Gastrocnemius medialis (tissue), 4 donors: ENCODE data around the gene GRIK4. TPM values are rescaled to one million over a fixed set of nuclear protein-coding genes. Genes with fewer than 3 reads are reported as not detected.

Experiments used
- ATAC-seq, 2 donors: fragments of 150-250 bp; one replicate each; pipeline ENCODE4 v1.9.1; 2016
- DNase-seq, 2 donors: peaks; one replicate each; pipeline ENCODE4 v3.0.0-alpha.2; 2019
- H3K27ac ChIP-seq, 4 donors: fragments of 200-600 bp; sonication (generic); 1 replicate in 1 of 4; 2 replicates in 3 of 4; pipeline ENCODE4 v1.5.1; 2016 to 2018; ENCODE audit warnings: mild to moderate bottlenecking in 2 of 4, moderate library complexity in 1 of 4
- H3K27me3 ChIP-seq, 3 donors: fragments of 200-600 bp; sonication (generic) in 2 of 3; 1 replicate in 1 of 3; 2 replicates in 2 of 3; pipeline versions ENCODE4 v1.5.1 to v1.6.0; 2016 to 2019; ENCODE audit warnings: mild to moderate bottlenecking in 1 of 3, moderate library complexity in 1 of 3
- H3K36me3 ChIP-seq, 2 donors: fragments of 200-600 bp; sonication (generic) in 1 of 2; one replicate each; pipeline ENCODE4 v1.5.1; 2017 to 2018
- H3K4me1 ChIP-seq, 2 donors: fragments of 200-600 bp; sonication (generic) in 1 of 2; one replicate each; pipeline ENCODE4 v1.5.1; 2016 to 2017; ENCODE audit warnings: mild to moderate bottlenecking in 2 of 2
- H3K4me3 ChIP-seq, 4 donors: fragments of 200-600 bp; sonication (generic) in 3 of 4; 1 replicate in 1 of 4; 2 replicates in 3 of 4; pipeline ENCODE4 v1.5.1; 2016 to 2019; ENCODE audit warnings: mild to moderate bottlenecking in 2 of 4
- H3K9me3 ChIP-seq, 3 donors: fragments of 200-600 bp; sonication (generic) in 2 of 3; 1 replicate in 1 of 3; 2 replicates in 2 of 3; pipeline ENCODE4 v1.5.1; 2016 to 2019
- POLR2A ChIP-seq, 2 donors: fragments of 450-650 bp; IDR thresholded peaks; one replicate each; pipeline ENCODE4 v1.6.1; 2017; ENCODE audit warnings: antibody characterized with exemption in 2 of 2, mild to moderate bottlenecking in 2 of 2, moderate library complexity in 2 of 2
- in situ Hi-C, 4 donors: fragments of 200-750 bp; cut with MboI; loops; one replicate each; pipeline versions ENCODE4 v1.15.0 to v1.8.0; 2017; ENCODE audit warnings: low sequenced_read_pairs in 4 of 4
- intact Hi-C: fragments of 100-400 bp; cut with DNase I; formaldehyde crosslinking; loops from one replicate; pipeline ENCODE4 v1.15.1; 2023; ENCODE audit warnings: low total_unique reads
- total RNA-seq, 4 donors: library from RNA; depleted of rRNA; stranded (reverse); fragments of >200 nt; gene quantifications; one replicate each; pipeline versions ENCODE4 v1.1.0 to v1.2.3, GENCODE V29; 2016
- TF ChIP-seq, protein P1 (sequence below), 5 experiments: fragments of 450-650 bp in 3 of 5; fragments of 200-600 bp in 2 of 5; sonication (generic) in 2 of 5; IDR thresholded peaks in 4 of 5; conservative IDR thresholded peaks in 1 of 5; 1 replicate in 4 of 5; 2 replicates in 1 of 5; pipeline ENCODE4 v1.5.1; 2016 to 2019; ENCODE audit warnings: antibody characterized with exemption in 5 of 5, mild to moderate bottlenecking in 3 of 5, moderate library complexity in 3 of 5

GRIK4 gene
- total RNA-seq, 4 donors from 2014 or later, result 0.42 TPM; not detected in 3

DNA sequence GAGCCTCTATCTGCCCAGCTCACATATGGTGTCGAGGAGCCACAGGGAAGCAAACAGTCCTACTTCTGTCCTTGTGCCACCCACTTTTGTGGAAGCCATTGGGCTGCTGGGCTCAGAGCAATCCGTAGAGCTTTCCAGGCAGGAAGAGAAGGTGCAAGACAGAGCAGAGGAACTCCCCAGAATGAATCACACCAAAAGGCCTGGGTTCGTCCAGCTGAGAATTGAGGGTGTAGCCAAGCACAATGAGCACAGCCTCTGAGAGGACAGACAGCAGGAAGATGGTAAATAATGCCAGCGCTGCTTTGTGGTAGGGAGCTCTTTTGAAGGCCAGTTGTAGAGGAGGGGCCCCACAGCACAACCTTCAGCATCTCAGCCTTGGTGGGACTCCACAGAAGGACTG is 237.8 kb downstream of the GRIK4 start:
- Histone ChIP-seq H3K4me1 (no peaks in the 10 kb centered on the region), H3K9me3 (no peaks in the 10 kb centered on the region), H3K27ac (no peak overlapping the region), H3K27me3 (peaks cover 0 to 7% (median 0%) of the 10 kb centered on the region in 3 donors), H3K4me3 (no peak overlapping the region), H3K36me3 (no peaks in the 10 kb centered on the region)
- no peak for ATAC-seq
- intact Hi-C loops (no loop called here), in situ Hi-C loops (no loop called here)
- TF ChIP-seq POLR2A (IDR thresholded peaks at IDR 0.05), result no peak
- TF ChIP-seq, protein P1, sequence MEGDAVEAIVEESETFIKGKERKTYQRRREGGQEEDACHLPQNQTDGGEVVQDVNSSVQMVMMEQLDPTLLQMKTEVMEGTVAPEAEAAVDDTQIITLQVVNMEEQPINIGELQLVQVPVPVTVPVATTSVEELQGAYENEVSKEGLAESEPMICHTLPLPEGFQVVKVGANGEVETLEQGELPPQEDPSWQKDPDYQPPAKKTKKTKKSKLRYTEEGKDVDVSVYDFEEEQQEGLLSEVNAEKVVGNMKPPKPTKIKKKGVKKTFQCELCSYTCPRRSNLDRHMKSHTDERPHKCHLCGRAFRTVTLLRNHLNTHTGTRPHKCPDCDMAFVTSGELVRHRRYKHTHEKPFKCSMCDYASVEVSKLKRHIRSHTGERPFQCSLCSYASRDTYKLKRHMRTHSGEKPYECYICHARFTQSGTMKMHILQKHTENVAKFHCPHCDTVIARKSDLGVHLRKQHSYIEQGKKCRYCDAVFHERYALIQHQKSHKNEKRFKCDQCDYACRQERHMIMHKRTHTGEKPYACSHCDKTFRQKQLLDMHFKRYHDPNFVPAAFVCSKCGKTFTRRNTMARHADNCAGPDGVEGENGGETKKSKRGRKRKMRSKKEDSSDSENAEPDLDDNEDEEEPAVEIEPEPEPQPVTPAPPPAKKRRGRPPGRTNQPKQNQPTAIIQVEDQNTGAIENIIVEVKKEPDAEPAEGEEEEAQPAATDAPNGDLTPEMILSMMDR (IDR thresholded peaks at IDR 0.05 in 4 of 5, conservative IDR thresholded peaks at IDR 0.05 in 1 of 5), result no peak
- DNase-seq, result no peak

DNA sequence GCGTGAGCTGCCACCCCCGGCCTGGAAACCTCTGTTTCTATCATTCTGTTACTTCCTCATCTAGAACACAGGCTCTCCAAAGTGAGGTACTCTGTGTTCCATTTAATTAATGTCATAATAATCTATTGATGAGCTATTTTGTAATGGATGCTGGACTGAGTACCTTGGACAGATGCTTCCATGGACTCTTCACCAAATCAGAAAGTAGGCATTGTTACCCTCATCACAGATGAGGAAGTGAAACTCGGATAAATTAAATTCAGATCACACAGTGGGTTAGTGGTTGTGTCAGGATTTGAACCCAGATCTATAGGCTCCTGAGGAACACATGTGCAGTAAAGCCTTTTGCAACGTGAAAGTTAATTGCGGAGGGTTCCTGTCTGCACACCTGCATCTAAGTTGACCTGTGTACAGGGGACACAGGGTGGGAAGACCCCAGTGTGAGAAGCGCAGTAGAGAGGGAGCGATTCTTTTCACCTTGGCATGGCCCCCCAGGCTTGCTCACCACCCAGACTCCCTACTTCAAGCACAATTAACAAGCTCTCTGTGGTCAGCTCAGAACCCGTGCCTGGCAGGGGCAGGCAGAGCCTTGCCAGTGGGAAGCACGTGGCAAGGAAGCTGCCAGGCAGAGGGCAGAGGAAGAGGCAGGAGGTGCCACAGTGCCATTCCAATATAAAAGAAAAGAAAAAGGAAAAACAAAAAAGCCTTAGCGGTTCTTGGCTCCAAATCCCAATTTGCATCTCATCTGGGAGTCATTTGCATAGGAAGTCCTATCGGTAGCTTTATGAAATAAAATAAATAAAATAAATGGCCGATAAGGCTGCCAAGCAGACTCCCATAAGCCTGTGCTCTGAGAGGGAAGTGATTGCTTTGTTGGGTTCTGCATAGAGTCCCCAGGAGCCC is 239.3 kb downstream of the GRIK4 start:
- DNase-seq (no peak), ATAC-seq (no peak)
- no peak overlapping the region for H3K27ac ChIP-seq
- no peaks in the 10 kb centered on the region for H3K9me3 ChIP-seq
- H3K27me3 ChIP-seq, result peaks cover 0 to 7% (median 0%) of the 10 kb centered on the region in 3 donors
- in situ Hi-C loops (no loop called here), intact Hi-C loops (no loop called here)
- no peak for TF ChIP-seq POLR2A (IDR thresholded peaks at IDR 0.05)
- TF ChIP-seq, protein P1 (IDR thresholded peaks at IDR 0.05 in 4 of 5, conservative IDR thresholded peaks at IDR 0.05 in 1 of 5), result no peak
- H3K36me3 ChIP-seq, result no peaks in the 10 kb centered on the region
- H3K4me3 ChIP-seq, result no peak overlapping the region
- no peaks in the 10 kb centered on the region for H3K4me1 ChIP-seq

DNA sequence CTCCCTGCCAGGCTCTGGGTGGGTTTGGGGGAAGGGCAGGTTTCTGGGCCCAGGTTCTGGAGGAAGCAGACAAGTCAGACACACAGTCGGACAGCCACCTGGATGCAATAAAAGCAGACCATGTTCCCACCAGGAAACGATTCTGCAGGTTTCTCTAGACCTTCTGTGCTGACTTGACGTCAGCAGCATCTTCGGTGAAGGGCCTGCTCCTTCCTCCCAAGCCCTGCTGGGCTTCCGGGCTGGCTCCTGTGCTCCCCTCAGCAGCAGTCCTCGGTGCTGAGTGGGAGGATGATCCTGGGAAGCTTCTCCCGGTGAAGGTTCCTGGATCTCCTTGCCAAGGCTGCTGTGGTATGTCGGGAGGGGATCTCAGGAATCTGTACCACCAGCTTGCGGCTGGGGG is 240.0 kb downstream of the GRIK4 start:
- H3K4me3 ChIP-seq, result no peak overlapping the region
- in situ Hi-C loops, result no loop called here
- no peaks in the 10 kb centered on the region for H3K36me3 ChIP-seq
- TF ChIP-seq POLR2A (IDR thresholded peaks at IDR 0.05), result no peak
- TF ChIP-seq, protein P1 (IDR thresholded peaks at IDR 0.05 in 4 of 5, conservative IDR thresholded peaks at IDR 0.05 in 1 of 5), result no peak
- intact Hi-C loops, result no loop called here
- H3K27ac ChIP-seq, result no peak overlapping the region
- DNase-seq, result no peak
- H3K4me1 ChIP-seq, result no peaks in the 10 kb centered on the region
- H3K27me3 ChIP-seq, result peaks cover 0 to 7% (median 0%) of the 10 kb centered on the region in 3 donors
- no peaks in the 10 kb centered on the region for H3K9me3 ChIP-seq
- ATAC-seq, result no peak

DNA sequence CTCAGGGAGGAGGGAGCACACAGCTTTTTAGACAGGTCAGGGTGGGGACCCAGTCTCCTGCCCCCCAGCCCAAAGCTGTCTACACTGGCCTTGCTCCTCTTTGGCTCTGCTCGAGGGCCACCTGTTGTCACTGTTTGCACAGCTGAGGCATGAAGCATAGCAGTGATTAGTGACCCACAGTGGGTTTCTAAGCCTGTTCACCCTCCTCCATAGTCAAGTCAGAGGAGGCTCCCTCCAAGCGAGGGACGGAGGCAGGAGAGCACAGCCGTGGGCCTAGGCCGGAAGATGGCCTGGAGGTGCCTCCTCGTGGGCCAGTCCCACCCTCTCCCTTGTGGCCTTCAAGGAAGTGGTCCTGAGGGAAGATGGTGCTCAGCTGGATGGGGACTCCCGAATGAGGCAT is 241.1 kb downstream of the GRIK4 start:
- H3K4me1 ChIP-seq, result no peaks in the 10 kb centered on the region
- DNase-seq (no peak), ATAC-seq (no peak)
- H3K9me3 ChIP-seq, result no peaks in the 10 kb centered on the region
- intact Hi-C loops (no loop called here), in situ Hi-C loops (no loop called here)
- H3K27ac ChIP-seq, result no peak overlapping the region
- peaks cover 0 to 5% (median 0%) of the 10 kb centered on the region in 3 donors for H3K27me3 ChIP-seq
- H3K36me3 ChIP-seq, result no peaks in the 10 kb centered on the region
- no peak for TF ChIP-seq POLR2A (IDR thresholded peaks at IDR 0.05)
- TF ChIP-seq, protein P1 (IDR thresholded peaks at IDR 0.05 in 4 of 5, conservative IDR thresholded peaks at IDR 0.05 in 1 of 5), result no peak
- no peak overlapping the region for H3K4me3 ChIP-seq
